Prostate gland (tissue), 2 donors: Measurements from ENCODE around the gene DCUN1D1.

Experiments used
- POLR2A ChIP-seq: fragments of 450-650 bp; IDR thresholded peaks from one replicate; pipeline ENCODE4 v1.6.1; 2016; ENCODE audit warnings: antibody characterized with exemption, mild to moderate bottlenecking
- TF ChIP-seq, protein P1 (sequence below), 4 experiments: fragments of 200-600 bp in 2 of 4; fragments of 450-650 bp in 2 of 4; sonication (generic) in 2 of 4; IDR thresholded peaks; 1 replicate in 3 of 4; 2 replicates in 1 of 4; pipeline ENCODE4 v1.5.1; 2016 to 2019; ENCODE audit warnings: antibody characterized with exemption in 4 of 4, mild to moderate bottlenecking in 2 of 4, moderate library complexity in 2 of 4

- TF ChIP-seq, protein P1, sequence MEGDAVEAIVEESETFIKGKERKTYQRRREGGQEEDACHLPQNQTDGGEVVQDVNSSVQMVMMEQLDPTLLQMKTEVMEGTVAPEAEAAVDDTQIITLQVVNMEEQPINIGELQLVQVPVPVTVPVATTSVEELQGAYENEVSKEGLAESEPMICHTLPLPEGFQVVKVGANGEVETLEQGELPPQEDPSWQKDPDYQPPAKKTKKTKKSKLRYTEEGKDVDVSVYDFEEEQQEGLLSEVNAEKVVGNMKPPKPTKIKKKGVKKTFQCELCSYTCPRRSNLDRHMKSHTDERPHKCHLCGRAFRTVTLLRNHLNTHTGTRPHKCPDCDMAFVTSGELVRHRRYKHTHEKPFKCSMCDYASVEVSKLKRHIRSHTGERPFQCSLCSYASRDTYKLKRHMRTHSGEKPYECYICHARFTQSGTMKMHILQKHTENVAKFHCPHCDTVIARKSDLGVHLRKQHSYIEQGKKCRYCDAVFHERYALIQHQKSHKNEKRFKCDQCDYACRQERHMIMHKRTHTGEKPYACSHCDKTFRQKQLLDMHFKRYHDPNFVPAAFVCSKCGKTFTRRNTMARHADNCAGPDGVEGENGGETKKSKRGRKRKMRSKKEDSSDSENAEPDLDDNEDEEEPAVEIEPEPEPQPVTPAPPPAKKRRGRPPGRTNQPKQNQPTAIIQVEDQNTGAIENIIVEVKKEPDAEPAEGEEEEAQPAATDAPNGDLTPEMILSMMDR (IDR thresholded peaks at IDR 0.05), result no peak
- no peak for TF ChIP-seq POLR2A
Measured at GRCh38 chr3:182940266-182940808, 40.0 kb downstream of the DCUN1D1 start.
